Body of pancreas (tissue), 4 donors: ENCODE results near the gene SORT1. TPM values are rescaled to one million over a fixed set of nuclear protein-coding genes. Genes with fewer than 3 reads are reported as not detected.

Experiments used
- ATAC-seq: fragments of 150-250 bp; one replicate; pipeline ENCODE4 v1.9.1; 2016
- DNase-seq, 4 donors: peaks; one replicate each; pipeline ENCODE4 v3.0.0-alpha.2; 2019
- H3K27ac ChIP-seq, 4 donors: fragments of 200-600 bp; sonication (generic); 1 replicate in 3 of 4; 2 replicates in 1 of 4; pipeline versions ENCODE4 v1.5.1 to v1.6.1; 2016 to 2019; ENCODE audit warnings: mild to moderate bottlenecking in 1 of 4, mixed read lengths in 1 of 4, moderate library complexity in 1 of 4
- H3K27me3 ChIP-seq, 2 donors: fragments of 200-600 bp; sonication (generic); one replicate each; pipeline ENCODE4 v1.6.0; 2016; ENCODE audit warnings: mild to moderate bottlenecking in 1 of 2
- H3K36me3 ChIP-seq, 2 donors: fragments of 200-600 bp; sonication (generic); replicated peaks in 1 of 2; 2 replicates each; pipeline ENCODE4 v1.5.1; 2016; ENCODE audit warnings: low read depth in 2 of 2; ENCODE audit not compliant: insufficient read depth in 1 of 2
- H3K4me1 ChIP-seq: fragments of 200-600 bp; sonication (generic); one replicate; pipeline ENCODE4 v1.6.0; 2016
- H3K4me3 ChIP-seq, 2 donors: fragments of 200-600 bp; sonication (generic); 1 replicate in 1 of 2; 2 replicates in 1 of 2; pipeline ENCODE4 v1.5.1; 2016 to 2019
- H3K9me3 ChIP-seq, 3 donors: fragments of 200-600 bp; sonication (generic); 1 replicate in 2 of 3; 2 replicates in 1 of 3; pipeline ENCODE4 v1.5.1; 2016
- CTCF ChIP-seq, 7 experiments: fragments of 450-650 bp in 4 of 7; fragments of 200-600 bp in 3 of 7; sonication (generic) in 3 of 7; IDR thresholded peaks; one replicate each; pipeline ENCODE4 v1.5.1; 2016 to 2019; ENCODE audit warnings: antibody characterized with exemption in 7 of 7
- POLR2A ChIP-seq, 3 donors: fragments of 450-650 bp; IDR thresholded peaks; one replicate each; pipeline ENCODE4 v1.6.1; 2016; ENCODE audit warnings: antibody characterized with exemption in 3 of 3, mild to moderate bottlenecking in 2 of 3
- WGBS, 2 donors: methylation state at CpG; one replicate each; pipeline ENCODE4 v1.1.5; 2017; 5-methylcytosine and 5-hydroxymethylcytosine counted together
- intact Hi-C: fragments of 100-400 bp; cut with DNase I; formaldehyde crosslinking; loops from one replicate; pipeline ENCODE4 v1.15.1; 2023
- total RNA-seq, 2 donors: library from RNA; depleted of rRNA; stranded (reverse); fragments of >200 nt; gene quantifications; one replicate each; pipeline ENCODE4 v1.1.0, GENCODE V29; 2016

The SORT1 gene
- total RNA-seq, 2 donors from 2014 or later: 23.6 to 24.7 TPM

DNA sequence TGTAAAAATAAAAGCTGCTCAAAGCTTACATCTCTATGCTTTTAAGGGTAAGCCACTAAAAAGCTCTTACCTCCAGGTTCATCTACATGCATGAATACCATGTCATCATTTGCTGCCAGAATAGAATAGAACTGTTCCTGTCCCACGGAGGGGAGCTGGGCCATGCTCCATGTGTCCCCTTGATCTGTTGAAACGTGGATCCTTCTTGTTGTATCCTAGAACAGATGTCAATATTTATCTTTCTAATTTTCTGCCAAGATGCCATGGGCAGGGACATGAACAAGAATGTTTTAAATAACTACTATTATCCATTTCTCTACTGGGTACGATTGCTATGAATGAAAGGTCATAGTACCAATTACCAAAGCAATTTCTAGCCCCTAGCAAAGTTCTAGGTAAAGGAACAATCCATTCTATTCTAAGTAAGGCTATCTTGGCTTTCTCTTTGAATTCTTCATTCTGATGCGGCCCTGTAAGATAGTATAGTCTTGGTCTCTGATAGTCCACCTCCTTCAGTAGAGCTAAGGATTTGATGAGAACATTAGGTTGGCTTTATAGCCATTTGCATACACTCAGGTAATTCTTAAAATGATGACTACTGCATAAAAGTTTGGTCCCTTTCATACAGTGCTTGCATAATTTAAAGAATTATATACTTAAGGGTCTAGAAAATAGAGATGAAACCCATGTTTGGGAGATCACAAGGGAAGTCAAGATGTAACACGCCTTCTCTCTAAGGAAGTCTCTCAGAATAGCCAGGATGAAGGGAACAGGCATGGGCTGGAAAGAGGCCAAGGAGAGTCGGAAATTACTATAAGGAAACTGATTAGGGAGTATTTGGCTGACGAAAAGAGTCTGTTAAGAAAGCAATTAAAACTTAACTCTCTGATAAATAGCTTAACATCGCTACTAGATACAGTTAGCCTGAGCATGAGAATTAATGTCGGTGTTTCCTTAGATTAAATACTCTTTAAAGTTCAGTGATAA is 55.5 kb downstream of the SORT1 start:
- Histone ChIP-seq H3K4me1 (no peaks in the 10 kb centered on the region), H3K9me3 (no peaks in the 10 kb centered on the region), H3K4me3 (no peak overlapping the region), H3K27me3 (no peaks in the 10 kb centered on the region), H3K27ac (no peak overlapping the region), H3K36me3 (peaks cover 0 to 14% of the 10 kb centered on the region in 2 donors)
- no peak for TF ChIP-seq POLR2A (IDR thresholded peaks at IDR 0.05)
- TF ChIP-seq CTCF (IDR thresholded peaks at IDR 0.05): no peak
- intact Hi-C loops: no loop called here
- DNase-seq: no peak
- WGBS, 2 donors: 50 to 53% methylated on average over 9 of the region's 9 CpGs
- no peak for ATAC-seq

- TF ChIP-seq POLR2A (IDR thresholded peaks at IDR 0.05) (no peak), CTCF (IDR thresholded peaks at IDR 0.05) (no peak)
Measured at GRCh38 chr1:109338608-109339007, 59.1 kb downstream of the SORT1 start.

DNA sequence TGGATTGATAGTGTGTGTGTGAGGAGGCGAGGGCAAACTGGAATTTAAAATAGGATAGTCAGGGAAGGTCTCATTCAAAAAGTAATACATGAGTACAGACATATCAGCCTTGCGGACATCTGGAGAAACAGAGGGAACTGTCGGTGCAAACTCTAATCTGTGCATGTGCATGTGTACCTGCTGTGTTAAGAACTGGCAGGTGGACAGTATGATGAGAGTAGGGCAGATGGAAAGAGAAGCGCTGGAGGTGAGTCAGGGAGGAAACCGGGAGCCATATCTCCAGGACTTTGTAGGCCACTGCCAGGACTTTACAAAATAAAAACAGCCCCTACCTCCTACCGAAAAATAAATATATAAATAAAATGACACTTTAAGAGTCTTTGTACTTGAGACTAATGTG is 59.6 kb downstream of the SORT1 start:
- Histone ChIP-seq H3K4me3 (no peak overlapping the region), H3K27me3 (no peaks in the 10 kb centered on the region), H3K27ac (no peak overlapping the region), H3K9me3 (no peaks in the 10 kb centered on the region), H3K4me1 (no peaks in the 10 kb centered on the region), H3K36me3 (peaks cover 0 to 15% of the 10 kb centered on the region in 2 donors)
- no peak for TF ChIP-seq CTCF (IDR thresholded peaks at IDR 0.05)
- no peak for TF ChIP-seq POLR2A (IDR thresholded peaks at IDR 0.05)
- no peak for ATAC-seq
- WGBS, 2 donors: 88 to 90% methylated on average over 6 of the region's 6 CpGs
- intact Hi-C loops: no loop called here
- DNase-seq: no peak

More at GRCh38 chr1:109338608-109339007, 59.1 kb downstream of the SORT1 start:
- peaks cover 0 to 15% of the 10 kb centered on the region in 2 donors for H3K36me3 ChIP-seq
- no peak overlapping the region for H3K4me3 ChIP-seq
- no peak for ATAC-seq
- H3K4me1 ChIP-seq: no peaks in the 10 kb centered on the region
- 77 to 92% methylated on average over 3 of the region's 3 CpGs for WGBS, 2 donors
- no peak overlapping the region for H3K27ac ChIP-seq
- no peaks in the 10 kb centered on the region for H3K27me3 ChIP-seq
- no peaks in the 10 kb centered on the region for H3K9me3 ChIP-seq
- intact Hi-C loops: no loop called here
- DNase-seq: no peak

DNA sequence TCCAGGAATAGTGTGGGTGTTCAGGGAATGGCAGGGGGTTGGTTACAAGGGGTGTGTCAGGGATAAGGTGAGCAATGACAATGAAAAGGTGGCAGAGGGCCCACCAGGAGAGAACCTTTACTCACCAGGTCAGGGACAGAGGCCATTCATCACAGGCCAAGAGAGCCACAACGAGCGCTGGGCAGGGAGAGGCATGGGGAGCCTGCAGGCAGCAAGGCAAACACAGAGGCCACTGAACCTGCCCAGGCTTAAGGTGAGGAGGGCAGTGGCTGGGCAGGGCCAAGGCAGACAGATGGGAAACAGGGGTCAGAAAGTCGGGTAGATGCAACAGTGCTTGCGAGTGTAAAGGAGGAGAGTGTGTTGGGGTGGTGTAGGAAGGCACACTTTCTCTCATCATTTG is 62.6 kb downstream of the SORT1 start:
- H3K36me3 ChIP-seq: peaks cover 6 to 12% of the 10 kb centered on the region in 2 donors
- ATAC-seq: no peak

More for the DNA sequence above, 62.6 kb downstream of the SORT1 start:
- intact Hi-C loops: no loop called here
- WGBS, 2 donors: 75 to 88% methylated on average over 4 of the region's 4 CpGs
- no peak overlapping the region for H3K4me3 ChIP-seq
- no peaks in the 10 kb centered on the region for H3K27me3 ChIP-seq
- TF ChIP-seq CTCF (IDR thresholded peaks at IDR 0.05) (no peak), POLR2A (IDR thresholded peaks at IDR 0.05) (no peak)
- H3K9me3 ChIP-seq: no peaks in the 10 kb centered on the region
- H3K4me1 ChIP-seq: no peaks in the 10 kb centered on the region
- H3K27ac ChIP-seq: no peak overlapping the region
- DNase-seq: no peak
